Caco-2 (cell line): ENCODE results near the gene OR2T10. TPM values are rescaled to one million over a fixed set of nuclear protein-coding genes. Genes with fewer than 3 reads are reported as not detected.
"Not testable (repeated sequence)": the region's sequence is repeated elsewhere in the genome, so short reads cannot be mapped to it uniquely, and the experiment has no call there.

Experiments used
- Bru-seq: library from RNA; stranded (reverse); fragments of 400-500 nt; gene quantifications from one replicate; lab custom pipeline; 2021; lab: Mats Ljungman, UMichigan
- BruChase-seq, 2 experiments: library from RNA; stranded (reverse); fragments of 400-500 nt; gene quantifications; one replicate each; lab custom pipeline; 2021; lab: Mats Ljungman, UMichigan
- BruUV-seq: library from RNA; stranded (reverse); fragments of 400-500 nt; replicated peaks from 2 replicates; lab custom pipeline; 2021; lab: Mats Ljungman, UMichigan
- CTCF ChIA-PET: fragments of 300-600 bp; sonication (Branson Sonifier 250); formaldehyde crosslinking; loops from one replicate; lab custom pipeline; 2022; ENCODE audit warnings: antibody characterized with exemption; lab: Charles Lee
- POLR2A ChIA-PET: fragments of 300-600 bp; sonication (Branson Sonifier 250); formaldehyde crosslinking; loops from one replicate; lab custom pipeline; 2022; ENCODE audit warnings: antibody characterized with exemption; lab: Charles Lee
- DNase-seq, 2 experiments: peaks; one replicate each; pipeline versions ENCODE4 v3.0.0 to v3.0.0-alpha.2; 2020 to 2022
- H3K27me3 ChIP-seq: replicated peaks from 2 replicates; pipeline ENCODE4 v1.6.0; 2011; ENCODE audit warnings: low read length; ENCODE audit not compliant: control insufficient read depth, insufficient read depth
- H3K36me3 ChIP-seq: 2 replicates; pipeline ENCODE4 v1.5.1; 2011; ENCODE audit warnings: low read length; ENCODE audit not compliant: control insufficient read depth, insufficient read depth
- H3K4me1 ChIP-seq: fragments of 250-450 bp; sonication (Bioruptor Pico); 2 replicates; pipeline ENCODE4 v1.5.1; 2020; ENCODE audit warnings: mild to moderate bottlenecking
- H3K4me3 ChIP-seq: 2 replicates; pipeline ENCODE4 v1.5.1; 2011; ENCODE audit warnings: low read depth, mild to moderate bottlenecking, control low read depth, low read length
- H3K9me3 ChIP-seq: fragments of 250-450 bp; sonication (Bioruptor Pico); 2 replicates; pipeline ENCODE4 v1.5.1; 2020; ENCODE audit warnings: mild to moderate bottlenecking, moderate library complexity
- H3K27ac Mint-ChIP-seq: one replicate; pipeline ENCODE4 v1.8.0; 2022; ENCODE audit warnings: mixed read lengths; ENCODE audit not compliant: unreplicated experiment
- H3K27me3 Mint-ChIP-seq: one replicate; pipeline ENCODE4 v1.8.0; 2022; ENCODE audit warnings: mixed read lengths; ENCODE audit not compliant: insufficient read depth, unreplicated experiment
- H3K36me3 Mint-ChIP-seq: one replicate; pipeline ENCODE4 v1.8.0; 2022; ENCODE audit warnings: mild to moderate bottlenecking, mixed read lengths; ENCODE audit not compliant: insufficient read depth, unreplicated experiment
- H3K4me1 Mint-ChIP-seq: one replicate; pipeline ENCODE4 v1.8.0; 2022; ENCODE audit warnings: low read depth, mixed read lengths; ENCODE audit not compliant: unreplicated experiment
- H3K4me3 Mint-ChIP-seq: one replicate; pipeline ENCODE4 v1.8.0; 2022; ENCODE audit warnings: mild to moderate bottlenecking, moderate library complexity, mixed read lengths; ENCODE audit not compliant: unreplicated experiment
- H3K9me3 Mint-ChIP-seq: one replicate; pipeline ENCODE4 v1.8.0; 2022; ENCODE audit warnings: mixed read lengths; ENCODE audit not compliant: unreplicated experiment
- CTCF ChIP-seq, 2 experiments: fragments of 200-600 bp in 1 of 2; IDR thresholded peaks; 1 replicate in 1 of 2; 2 replicates in 1 of 2; pipeline versions ENCODE4 v1.5.1 to v1.8.0; 2011 to 2022; ENCODE audit warnings: antibody characterized with exemption in 1 of 2, control low read depth in 1 of 2, inconsistent platforms in 1 of 2, low read depth in 1 of 2, low read length in 1 of 2, mild to moderate bottlenecking in 1 of 2, moderate library complexity in 1 of 2; ENCODE audit not compliant: insufficient read depth in 1 of 2, severe bottlenecking in 1 of 2, unreplicated experiment in 1 of 2
- intact Hi-C: fragments of 100-400 bp; cut with micrococcal nuclease; formaldehyde crosslinking; loops from one replicate; pipeline ENCODE4 v1.10.0; 2022; ENCODE audit not compliant: unreplicated experiment
- long read RNA-seq: library from polyadenylated mRNA; stranded (forward); transcript quantifications from one replicate; pipeline ENCODE4 v2.0.0, GENCODE V29; 2022
- total RNA-seq: library from RNA; stranded (reverse); gene quantifications from 2 replicates; pipeline ENCODE4 v1.2.3, GENCODE V29; 2022

Gene OR2T10
- total RNA-seq (not detected in 2 replicates), Bru-seq, nascent RNA (not detected), BruChase-seq, experiment 1, labeled RNA remaining after a 2-hour chase (not detected), BruChase-seq, experiment 2, labeled RNA remaining after a 6-hour chase (not detected)
- long read RNA-seq: 0 reads

GRCh38 chr1:248597589-248597988 lies at the start of gene OR2T10:
Gene OR2T10, minus strand, starts transcription at chr1:248597700. Its CDS starts 3,932 bp downstream, at chr1:248593768.
- no peak for TF ChIP-seq CTCF (IDR thresholded peaks at IDR 0.05; ENCODE audit: insufficient read depth in 1 of 2, low read depth in 1 of 2, low read length in 1 of 2, severe bottlenecking in 1 of 2, unreplicated experiment in 1 of 2)
- H3K4me1 Mint-ChIP-seq: no peaks in the 10 kb centered on the region
- ChIA-PET POLR2A (no interaction called here), CTCF (no interaction called here)
- H3K4me1 ChIP-seq: no peaks in the 10 kb centered on the region
- no peak for DNase-seq
- H3K9me3 Mint-ChIP-seq: no peaks in the 10 kb centered on the region
- BruUV-seq: no TSS peak
- H3K36me3 Mint-ChIP-seq: no peaks in the 10 kb centered on the region
- H3K4me3 ChIP-seq: no peak within 1 kb of the TSS
- no peaks in the 10 kb centered on the region for H3K27me3 Mint-ChIP-seq
- intact Hi-C loops: no loop called here
- H3K27me3 ChIP-seq: no peaks in the 10 kb centered on the region
- H3K9me3 ChIP-seq: no peaks in the 10 kb centered on the region
- H3K27ac Mint-ChIP-seq: no peak within 1 kb of the TSS
- no peaks in the 10 kb centered on the region for H3K36me3 ChIP-seq
- no peak within 1 kb of the TSS for H3K4me3 Mint-ChIP-seq

- CTCF ChIA-PET, H3K27ac Mint-ChIP-seq, H3K9me3 ChIP-seq, DNase-seq, H3K4me1 Mint-ChIP-seq, H3K27me3 ChIP-seq, H3K36me3 ChIP-seq, BruUV-seq, H3K4me3 Mint-ChIP-seq, H3K9me3 Mint-ChIP-seq, H3K27me3 Mint-ChIP-seq, H3K4me1 ChIP-seq, intact Hi-C loops, POLR2A ChIA-PET, H3K4me3 ChIP-seq, H3K36me3 Mint-ChIP-seq: not testable (repeated sequence)
Observed at GRCh38 chr1:248645178-248645577, 47.7 kb upstream of the OR2T10 start, which contains the start of gene OR2T35. Gene OR2T35, minus strand, starts transcription at chr1:248645278. Its CDS starts 6,020 bp downstream, at chr1:248639258.

GRCh38 chr1:248642971-248643651 lies 45.6 kb upstream of the OR2T10 start:
- BruUV-seq, H3K36me3 Mint-ChIP-seq, H3K27ac Mint-ChIP-seq, H3K9me3 ChIP-seq, intact Hi-C loops, H3K27me3 ChIP-seq, H3K36me3 ChIP-seq, H3K4me1 Mint-ChIP-seq, POLR2A ChIA-PET, H3K4me3 Mint-ChIP-seq, CTCF ChIA-PET, H3K9me3 Mint-ChIP-seq, H3K4me3 ChIP-seq, DNase-seq, H3K4me1 ChIP-seq, H3K27me3 Mint-ChIP-seq: not testable (repeated sequence)

GRCh38 chr1:248641583-248641982 lies 44.1 kb upstream of the OR2T10 start:
- H3K27ac Mint-ChIP-seq, H3K9me3 Mint-ChIP-seq, intact Hi-C loops, H3K4me3 ChIP-seq, H3K4me1 Mint-ChIP-seq, H3K27me3 Mint-ChIP-seq, H3K4me1 ChIP-seq, CTCF ChIA-PET, H3K4me3 Mint-ChIP-seq, DNase-seq, H3K36me3 ChIP-seq, H3K27me3 ChIP-seq, POLR2A ChIA-PET, BruUV-seq, H3K36me3 Mint-ChIP-seq, H3K9me3 ChIP-seq: not testable (repeated sequence)

- H3K4me3 Mint-ChIP-seq, CTCF ChIA-PET, intact Hi-C loops: not testable (repeated sequence)
Observed at GRCh38 chr1:248640906-248641305, 43.4 kb upstream of the OR2T10 start.

GRCh38 chr1:248639652-248640051 lies 42.2 kb upstream of the OR2T10 start:
- H3K4me3 ChIP-seq, H3K27me3 Mint-ChIP-seq, DNase-seq, H3K4me1 Mint-ChIP-seq, CTCF ChIA-PET, H3K4me1 ChIP-seq, intact Hi-C loops, H3K27me3 ChIP-seq, H3K4me3 Mint-ChIP-seq, H3K27ac Mint-ChIP-seq, H3K9me3 Mint-ChIP-seq, H3K9me3 ChIP-seq, BruUV-seq, H3K36me3 ChIP-seq, H3K36me3 Mint-ChIP-seq, POLR2A ChIA-PET: not testable (repeated sequence)

More at GRCh38 chr1:248640906-248641305, 43.4 kb upstream of the OR2T10 start:
- H3K4me1 ChIP-seq, DNase-seq, H3K36me3 Mint-ChIP-seq, H3K4me3 ChIP-seq, H3K27ac Mint-ChIP-seq, H3K9me3 ChIP-seq, BruUV-seq, H3K27me3 Mint-ChIP-seq, H3K4me1 Mint-ChIP-seq, POLR2A ChIA-PET, H3K27me3 ChIP-seq, H3K9me3 Mint-ChIP-seq, H3K36me3 ChIP-seq: not testable (repeated sequence)
